ENCODE measurements around the gene TRDMT1. TPM values are rescaled to one million over a fixed set of nuclear protein-coding genes. Genes with fewer than 3 reads are reported as not detected.

Gene TRDMT1
- total RNA-seq, 1 donor, result 6.0 TPM

GRCh38 chr10:17101257-17101909 lies 100.1 kb downstream of the TRDMT1 start:
- no peak overlapping the region for H3K4me3 ChIP-seq (ENCODE audit: low read depth, low read length)
- no peak for DNase-seq (ENCODE audit: low read depth)
- TF ChIP-seq, protein P1, sequence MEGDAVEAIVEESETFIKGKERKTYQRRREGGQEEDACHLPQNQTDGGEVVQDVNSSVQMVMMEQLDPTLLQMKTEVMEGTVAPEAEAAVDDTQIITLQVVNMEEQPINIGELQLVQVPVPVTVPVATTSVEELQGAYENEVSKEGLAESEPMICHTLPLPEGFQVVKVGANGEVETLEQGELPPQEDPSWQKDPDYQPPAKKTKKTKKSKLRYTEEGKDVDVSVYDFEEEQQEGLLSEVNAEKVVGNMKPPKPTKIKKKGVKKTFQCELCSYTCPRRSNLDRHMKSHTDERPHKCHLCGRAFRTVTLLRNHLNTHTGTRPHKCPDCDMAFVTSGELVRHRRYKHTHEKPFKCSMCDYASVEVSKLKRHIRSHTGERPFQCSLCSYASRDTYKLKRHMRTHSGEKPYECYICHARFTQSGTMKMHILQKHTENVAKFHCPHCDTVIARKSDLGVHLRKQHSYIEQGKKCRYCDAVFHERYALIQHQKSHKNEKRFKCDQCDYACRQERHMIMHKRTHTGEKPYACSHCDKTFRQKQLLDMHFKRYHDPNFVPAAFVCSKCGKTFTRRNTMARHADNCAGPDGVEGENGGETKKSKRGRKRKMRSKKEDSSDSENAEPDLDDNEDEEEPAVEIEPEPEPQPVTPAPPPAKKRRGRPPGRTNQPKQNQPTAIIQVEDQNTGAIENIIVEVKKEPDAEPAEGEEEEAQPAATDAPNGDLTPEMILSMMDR (IDR thresholded peaks at IDR 0.05; ENCODE audit: insufficient read depth, low read depth, low read length), result no peak

DNA sequence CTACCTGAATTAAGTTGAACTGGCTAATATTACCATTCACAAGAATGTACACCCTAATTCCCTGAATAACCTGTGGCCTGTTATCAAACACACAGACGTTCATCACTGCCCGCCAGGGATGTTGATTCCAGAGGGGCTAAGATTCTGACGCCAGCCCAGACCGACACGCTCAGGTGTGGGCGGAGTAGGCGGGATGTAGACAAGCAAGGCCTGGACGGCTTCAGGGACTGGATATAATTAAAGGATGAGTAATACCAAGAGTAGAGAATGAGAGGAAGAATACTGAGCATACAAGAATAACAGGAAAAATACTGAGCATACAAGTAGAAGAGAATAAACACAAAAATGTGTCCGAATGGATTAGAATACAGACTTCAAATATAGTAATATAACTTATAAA lies 100.9 kb downstream of the TRDMT1 start:
- DNase-seq (ENCODE audit: low read depth), result no peak
- TF ChIP-seq, protein P1 (IDR thresholded peaks at IDR 0.05; ENCODE audit: insufficient read depth, low read depth, low read length), result no peak
- no peak overlapping the region for H3K4me3 ChIP-seq (ENCODE audit: low read depth, low read length)

GRCh38 chr10:17098012-17098411 lies 103.5 kb downstream of the TRDMT1 start:
- TF ChIP-seq, protein P1 (IDR thresholded peaks at IDR 0.05; ENCODE audit: insufficient read depth, low read depth, low read length), result no peak
- DNase-seq (ENCODE audit: low read depth), result no peak
- H3K4me3 ChIP-seq (ENCODE audit: low read depth, low read length), result no peak overlapping the region

Small RNA genes within 50 kb of the gene (small RNA-seq; reads per million reads assigned to genes)
- gene AC067747.1, result not detected

Other genes starting within 250 kb of the TRDMT1 start
- 0.64 and 0.86 TPM in 2 replicates for gene CUBN, start 71.9 kb downstream of the TRDMT1 start, total RNA-seq
- gene VIM, start 26.6 kb upstream of the TRDMT1 start, total RNA-seq, result 4,579 and 6,589 TPM in 2 replicates